ENCODE data around the gene HSF2.
"Not testable (repeated sequence)": the region's sequence is repeated elsewhere in the genome, so short reads cannot be mapped to it uniquely, and the experiment has no call there.

HSF2 gene

GRCh38 chr6:122400462-122401089 is 1.1 kb downstream of the HSF2 start:
- no peak for DNase-seq

DNA sequence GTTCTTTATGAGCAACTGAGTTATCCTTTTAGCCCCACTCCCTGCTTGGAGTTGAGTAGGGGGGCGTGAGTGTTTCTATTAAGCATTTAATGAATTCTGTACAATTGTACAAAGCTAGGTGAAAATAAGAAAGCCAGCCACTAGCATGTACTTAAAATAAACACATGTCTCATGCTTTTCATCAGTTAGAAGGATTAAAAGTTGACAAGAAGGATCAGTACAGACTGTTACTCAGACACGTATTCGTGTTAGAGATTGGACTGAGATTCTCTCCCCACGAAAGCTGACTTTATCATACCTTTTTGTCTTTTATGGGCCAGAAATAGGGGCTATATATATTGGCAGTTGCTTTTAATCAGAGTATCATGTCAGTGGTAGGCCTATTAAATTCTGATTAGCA is 1.7 kb downstream of the HSF2 start:
- DNase-seq, result no peak

DNA sequence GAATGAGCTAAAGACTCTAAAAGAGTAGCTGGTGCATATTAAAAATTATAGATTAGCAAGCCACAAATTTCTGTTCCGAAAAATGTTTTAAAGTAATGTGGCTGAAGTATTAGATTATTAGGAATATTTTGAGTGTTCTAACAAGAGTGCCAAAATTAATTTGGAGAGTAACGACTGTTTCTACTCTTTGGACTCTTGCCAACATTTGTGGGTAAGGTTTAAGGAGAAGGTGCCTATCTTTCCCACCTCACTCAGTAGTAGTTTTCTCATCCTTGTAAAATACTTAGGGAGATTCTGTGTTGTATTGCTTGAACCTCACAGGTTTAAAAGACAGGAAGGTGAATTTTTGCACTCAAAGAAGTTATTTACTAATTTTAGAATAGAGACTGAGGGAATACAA is 5.0 kb downstream of the HSF2 start:
- DNase-seq, result no peak

- no peak for DNase-seq
These were observed 6.0 kb downstream of the HSF2 start for GRCh38 chr6:122405417-122405816.

GRCh38 chr6:122406187-122406586 is 6.7 kb downstream of the HSF2 start:
- no peak for DNase-seq

GRCh38 chr6:122407712-122408111 is 8.3 kb downstream of the HSF2 start:
- no peak for DNase-seq

GRCh38 chr6:122408240-122408639 is 8.8 kb downstream of the HSF2 start:
- DNase-seq, result no peak

DNA sequence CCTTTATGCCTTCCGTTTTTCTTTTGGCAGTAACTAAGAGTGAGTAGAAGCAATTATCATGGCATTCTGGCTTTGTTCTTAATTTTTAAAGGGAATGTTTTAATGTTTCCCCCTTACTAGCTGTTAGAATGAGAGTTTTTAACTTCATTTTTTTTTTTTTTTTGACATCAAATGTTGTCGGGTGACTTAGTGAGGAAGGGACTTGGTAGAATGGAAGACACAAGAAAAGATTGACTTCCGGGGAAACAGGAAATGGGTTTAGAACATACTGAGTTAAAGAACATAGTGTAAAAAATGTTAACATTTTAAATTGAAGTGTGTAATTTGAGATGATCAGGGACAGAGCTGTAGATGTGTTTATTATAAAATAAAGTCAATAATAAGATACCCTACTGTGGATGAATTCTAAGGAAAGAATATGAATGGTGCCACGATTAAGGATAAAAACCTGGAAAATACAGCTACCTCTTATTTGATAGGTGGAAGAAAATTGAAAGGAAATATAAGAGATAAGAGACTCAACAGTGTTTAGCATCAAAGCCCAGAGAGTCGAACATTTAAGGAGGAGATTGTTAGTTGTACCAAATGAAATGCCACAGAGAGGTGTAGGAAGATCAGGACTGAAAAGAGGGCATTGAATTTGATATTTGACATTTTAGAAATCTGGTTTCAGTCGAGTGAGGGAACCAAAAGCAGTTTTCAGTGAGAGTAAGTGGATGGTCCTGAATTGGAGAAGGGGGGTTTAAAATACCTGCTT is 9.4 kb downstream of the HSF2 start:
- DNase-seq, result no peak

GRCh38 chr6:122412001-122412400 is 12.5 kb downstream of the HSF2 start:
- DNase-seq, result no peak

DNA sequence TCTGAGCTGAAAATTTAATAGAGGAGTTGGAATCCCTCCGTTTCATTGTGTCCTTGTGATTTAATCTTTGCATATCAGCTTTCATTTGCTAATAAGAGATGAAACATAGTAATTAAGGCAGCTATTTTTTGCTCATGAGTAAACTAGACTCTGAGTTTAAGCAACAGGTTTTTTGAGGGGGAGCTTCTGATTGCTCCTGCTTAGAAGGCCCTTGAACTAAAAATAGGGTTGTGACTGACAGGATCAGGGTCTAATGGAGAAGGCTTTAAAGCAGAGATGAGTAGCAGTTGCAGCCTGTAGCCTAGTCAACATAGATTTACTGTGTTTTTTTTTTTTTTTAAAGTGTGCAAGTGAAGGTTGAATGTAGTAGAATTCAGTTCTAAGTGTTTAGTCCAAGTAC is 17.4 kb downstream of the HSF2 start:
- no peak for DNase-seq

GRCh38 chr6:122422003-122422402 is 22.6 kb downstream of the HSF2 start:
- no peak for DNase-seq

DNA sequence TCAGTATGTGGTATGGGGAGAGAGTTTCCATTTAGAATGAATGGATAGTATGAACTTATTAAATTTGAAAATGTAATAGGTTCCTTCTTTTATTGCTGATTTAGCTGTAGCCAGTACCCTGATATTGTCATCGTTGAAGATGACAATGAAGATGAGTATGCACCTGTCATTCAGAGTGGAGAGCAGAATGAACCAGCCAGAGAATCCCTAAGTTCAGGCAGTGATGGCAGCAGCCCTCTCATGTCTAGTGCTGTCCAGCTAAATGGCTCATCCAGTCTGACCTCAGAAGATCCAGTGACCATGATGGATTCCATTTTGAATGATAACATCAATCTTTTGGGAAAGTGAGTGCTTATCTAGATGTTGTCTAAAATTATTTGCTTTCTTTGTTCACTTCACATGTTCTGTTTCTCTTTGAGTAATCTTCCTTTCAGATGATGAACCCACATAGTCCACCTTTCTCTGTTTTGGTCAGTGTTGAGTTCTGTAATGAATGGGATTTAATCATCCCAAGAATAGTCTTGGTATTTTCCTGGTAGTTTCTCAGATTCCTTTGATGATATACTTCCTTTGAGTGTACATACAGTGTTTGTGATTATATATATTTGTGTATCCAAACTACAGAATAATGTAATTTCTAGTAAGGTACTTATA is 23.3 kb downstream of the HSF2 start:
- DNase-seq, result no peak

- no peak for DNase-seq
These were observed 24.3 kb downstream of the HSF2 start for GRCh38 chr6:122423734-122424133.

GRCh38 chr6:122426597-122426996 is 27.1 kb downstream of the HSF2 start:
- no peak for DNase-seq

GRCh38 chr6:122428781-122429180 is 29.3 kb downstream of the HSF2 start:
- DNase-seq, result no peak

DNA sequence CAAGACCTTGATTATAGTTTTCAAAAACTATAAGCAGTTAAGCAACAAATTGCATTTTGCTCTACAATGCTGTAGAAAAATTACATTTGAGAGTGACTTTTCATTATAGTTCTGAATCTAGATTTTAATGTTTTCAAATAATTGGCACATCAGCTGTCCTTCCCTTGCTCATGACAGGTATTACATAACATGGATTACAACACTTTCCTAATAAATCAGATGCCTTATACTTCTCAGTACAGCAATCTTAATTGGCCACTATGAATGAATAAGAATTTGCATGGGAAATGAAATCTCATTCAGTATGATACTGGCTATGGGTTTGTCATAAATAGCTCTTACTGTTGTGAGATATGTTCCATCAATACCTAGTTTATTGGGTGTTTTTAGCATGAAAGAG is 29.9 kb downstream of the HSF2 start:
- DNase-seq, result no peak

GRCh38 chr6:122431780-122432179 is 32.3 kb downstream of the HSF2 start:
- no peak for DNase-seq

- no peak for DNase-seq
These were observed 33.4 kb downstream of the HSF2 start for GRCh38 chr6:122432816-122433215.

GRCh38 chr6:122438975-122439374 is 39.5 kb downstream of the HSF2 start:
- no peak for DNase-seq

DNA sequence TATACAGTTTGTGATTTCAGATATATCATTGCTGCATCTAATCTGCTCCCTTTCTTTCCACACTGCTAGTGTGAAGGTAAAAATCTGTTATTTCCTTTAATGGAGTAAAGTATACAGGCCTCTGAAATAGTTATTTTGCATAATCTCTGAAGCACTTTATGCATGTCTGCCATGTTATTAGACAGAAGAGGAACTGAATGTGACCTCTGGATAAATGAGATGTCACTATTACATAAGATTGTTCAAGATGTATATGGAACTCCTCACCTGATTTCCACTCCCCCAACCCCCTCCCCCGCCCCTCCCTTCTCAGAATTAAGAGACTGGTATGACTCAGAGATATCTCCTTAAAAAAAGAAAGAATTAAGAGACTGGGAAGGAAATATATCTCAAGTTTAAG is 45.8 kb downstream of the HSF2 start:
- no peak for DNase-seq

GRCh38 chr6:122449069-122449468 is 49.6 kb downstream of the HSF2 start:
- no peak for DNase-seq

- no peak for DNase-seq
These were observed 53.1 kb downstream of the HSF2 start for GRCh38 chr6:122452509-122452908.

- DNase-seq, result no peak
These were observed 55.2 kb downstream of the HSF2 start for GRCh38 chr6:122454673-122455072.

- not testable (repeated sequence) for DNase-seq
These were observed 55.7 kb downstream of the HSF2 start for GRCh38 chr6:122455116-122455515.

Measured in CD4-positive, alpha-beta T cell treated with Interferon gamma for 1 hour (primary cell).